Measurements from ENCODE around the gene NBAS. TPM values are rescaled to one million over a fixed set of nuclear protein-coding genes. Genes with fewer than 3 reads are reported as not detected.
A peak's percentile ranks its signal among the peaks of the same experiment; 100 is the strongest.

Gene NBAS
- total RNA-seq, 1 donor from 2014 or later = 94.8 TPM

- peak in 1 of 2 donors; percentile 35 for DNase-seq (ENCODE audit: low read depth in 2 of 2)
These were observed 390.9 kb downstream of the NBAS start for GRCh38 chr2:15170070-15170775.

DNA sequence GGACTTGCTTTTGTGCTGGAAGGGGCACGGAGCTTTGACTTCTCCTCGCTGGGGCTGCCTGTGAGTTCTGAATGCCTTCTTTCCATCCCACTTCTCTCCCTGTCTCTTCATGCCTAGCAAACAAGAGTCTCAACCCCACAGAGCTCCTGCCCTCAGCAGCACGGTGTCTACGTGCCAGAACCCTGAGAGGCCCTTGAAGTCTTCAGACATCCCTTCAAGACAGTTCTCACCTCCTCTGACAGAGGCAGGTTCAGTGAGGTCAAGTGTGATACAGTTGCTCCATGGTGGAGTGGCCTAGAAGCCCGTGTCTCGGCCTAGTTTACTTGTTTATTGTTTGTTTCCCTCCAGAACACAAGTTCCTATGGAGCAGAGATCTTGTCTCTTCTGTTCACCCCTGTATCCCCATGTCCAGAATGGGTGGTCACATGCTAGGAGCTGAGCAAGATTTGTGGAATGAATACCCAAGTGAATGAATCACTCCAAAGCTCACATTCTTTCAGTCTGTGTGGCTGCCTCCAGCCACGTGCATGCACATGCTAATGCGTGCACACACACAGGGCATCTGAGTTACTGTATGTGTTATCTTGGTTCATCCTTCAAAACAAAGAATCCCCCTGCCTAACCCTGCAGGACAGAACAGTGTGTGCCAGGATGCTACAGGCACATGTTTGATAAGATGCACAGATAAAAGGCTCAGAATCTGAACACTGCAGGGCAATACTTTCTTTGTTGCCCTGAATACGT, 391.6 kb downstream of the NBAS start:
- peak; percentile 23 to 88 for DNase-seq (ENCODE audit: low read depth in 2 of 2)

- no peak for DNase-seq (ENCODE audit: low read depth in 2 of 2)
These were observed 393.0 kb downstream of the NBAS start for GRCh38 chr2:15168116-15168515.

- no peak for DNase-seq (ENCODE audit: low read depth in 2 of 2)
These were observed 394.3 kb downstream of the NBAS start for GRCh38 chr2:15166878-15167277.

GRCh38 chr2:15163326-15163725, 397.8 kb downstream of the NBAS start:
- DNase-seq (ENCODE audit: low read depth in 2 of 2) = no peak

GRCh38 chr2:15162620-15163019, 398.5 kb downstream of the NBAS start:
- no peak for DNase-seq (ENCODE audit: low read depth in 2 of 2)

DNA sequence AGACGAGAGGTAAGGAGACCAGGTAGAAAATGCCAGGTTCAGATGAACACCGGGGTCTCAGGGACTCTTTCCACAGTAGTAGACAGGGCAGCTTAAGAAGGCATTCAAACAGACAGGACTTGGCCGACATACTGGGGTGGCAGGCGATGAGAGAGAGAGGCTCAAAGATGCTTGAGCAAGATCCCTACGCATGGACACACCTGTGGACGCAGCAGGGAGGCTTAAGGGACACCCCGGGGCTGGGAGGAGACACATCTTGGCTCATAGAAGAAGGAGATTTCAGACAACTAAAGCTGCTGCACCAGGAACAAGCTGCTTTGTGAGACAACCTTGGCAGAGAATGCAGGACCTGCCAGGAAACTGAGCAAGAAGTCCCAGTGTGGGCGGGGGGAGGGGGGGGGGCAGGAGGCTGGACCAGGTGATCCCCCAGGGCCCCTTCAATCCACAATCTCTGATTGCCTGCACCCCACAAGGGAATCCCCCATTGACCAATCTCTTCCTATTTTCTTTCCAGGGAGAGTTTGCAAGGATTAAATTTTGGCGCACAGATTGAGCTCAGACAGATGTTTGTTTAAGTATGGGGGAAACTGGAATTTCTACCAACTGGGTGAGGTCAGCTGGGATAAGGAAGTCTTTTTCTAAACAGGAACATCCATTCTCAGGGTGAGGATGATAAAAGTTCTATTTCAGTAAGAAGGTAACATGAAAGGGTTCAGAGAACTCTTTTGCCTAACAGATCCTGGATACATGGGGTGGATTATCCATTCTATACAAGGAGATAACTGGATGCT, 400.7 kb downstream of the NBAS start:
- DNase-seq (ENCODE audit: low read depth in 2 of 2) = peak in 1 of 2 donors; percentile 29

DNA sequence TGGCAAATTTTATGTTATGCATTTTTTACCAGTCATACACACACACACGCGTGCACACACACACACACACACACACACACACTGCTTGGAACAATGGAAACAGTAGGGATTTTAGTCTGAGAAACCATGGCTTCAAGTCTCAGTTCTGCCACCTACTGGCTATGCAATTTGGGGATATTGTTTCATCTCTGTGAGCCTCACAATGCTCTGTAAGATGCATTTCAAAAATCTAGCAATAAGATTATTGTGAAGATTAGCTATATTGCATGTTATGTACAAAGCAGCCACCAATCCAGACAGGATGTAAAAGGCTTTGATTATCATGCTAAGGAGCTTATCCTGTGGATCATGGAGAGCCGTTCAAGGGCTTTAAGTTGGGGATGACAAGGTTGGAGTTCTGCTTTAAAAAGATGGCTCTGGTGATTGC, 401.4 kb downstream of the NBAS start:
- DNase-seq (ENCODE audit: low read depth in 2 of 2) = peak; percentile 67 to 79

DNA sequence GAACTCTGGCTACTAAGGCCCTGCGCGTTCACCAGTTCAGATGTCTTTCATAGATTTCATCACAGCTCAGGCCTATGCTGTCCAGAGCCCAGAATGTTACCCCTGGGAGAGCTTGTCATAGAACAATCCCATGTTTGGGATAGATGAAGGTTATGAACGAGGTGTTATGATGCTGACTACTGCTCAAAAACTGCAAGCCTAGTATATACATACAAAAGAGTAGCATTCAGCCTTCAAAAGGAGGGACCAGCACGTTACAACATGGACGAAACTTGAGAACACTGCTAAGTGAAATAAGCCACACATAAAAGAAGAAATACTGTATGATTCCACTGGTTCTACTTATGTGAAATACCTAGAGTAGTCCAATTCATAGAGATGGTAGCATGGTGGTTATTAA, 401.9 kb downstream of the NBAS start:
- DNase-seq (ENCODE audit: low read depth in 2 of 2) = no peak

DNA sequence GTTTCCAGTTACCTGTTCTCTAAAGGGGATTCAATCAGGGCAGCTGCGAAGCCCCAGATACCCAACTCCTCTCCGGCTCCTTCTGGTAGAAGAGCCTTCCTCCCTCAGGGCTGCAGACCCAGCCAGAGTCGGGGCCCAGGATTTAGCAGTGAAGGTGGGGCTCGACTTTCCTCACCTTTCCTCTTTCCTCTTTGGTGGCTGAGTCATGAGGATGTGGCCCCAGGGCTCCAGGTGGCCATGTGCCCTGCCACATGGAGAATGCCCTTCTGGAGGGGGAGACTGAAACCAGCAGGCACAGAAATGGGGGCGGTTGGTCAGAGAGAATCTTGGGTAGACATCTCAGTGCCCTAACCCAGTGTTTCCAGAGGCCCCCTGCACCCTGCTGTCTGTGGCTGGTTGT, 402.6 kb downstream of the NBAS start:
- DNase-seq (ENCODE audit: low read depth in 2 of 2) = no peak

- DNase-seq (ENCODE audit: low read depth in 2 of 2) = no peak
These were observed 403.0 kb downstream of the NBAS start for GRCh38 chr2:15158100-15158499.

GRCh38 chr2:15155959-15156574, 405.1 kb downstream of the NBAS start:
- no peak for DNase-seq (ENCODE audit: low read depth in 2 of 2)

- no peak for DNase-seq (ENCODE audit: low read depth in 2 of 2)
These were observed 406.8 kb downstream of the NBAS start for GRCh38 chr2:15154297-15154696.

GRCh38 chr2:15152382-15152781, 408.8 kb downstream of the NBAS start:
- no peak for DNase-seq (ENCODE audit: low read depth in 2 of 2)

DNA sequence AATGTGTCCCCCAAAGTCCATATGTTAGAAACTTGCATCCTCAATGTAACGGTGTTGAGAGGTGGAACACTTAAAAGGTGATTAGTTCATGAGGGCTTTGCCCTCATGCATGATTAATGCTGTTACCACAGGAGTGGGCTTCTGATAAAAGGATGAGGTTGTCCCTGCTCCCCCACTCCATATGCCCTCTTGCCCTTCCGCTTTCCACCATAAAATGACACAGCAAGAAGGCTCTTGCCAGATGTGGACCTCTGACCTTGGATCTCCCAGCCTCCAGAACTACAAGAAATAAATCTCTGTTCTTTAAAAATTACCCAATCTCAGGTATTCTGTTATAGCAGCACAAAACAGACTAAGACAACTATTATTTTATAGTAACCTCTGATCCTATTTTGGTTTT, 412.1 kb downstream of the NBAS start:
- DNase-seq (ENCODE audit: low read depth in 2 of 2) = no peak

GRCh38 chr2:15147591-15147990, 413.5 kb downstream of the NBAS start:
- DNase-seq (ENCODE audit: low read depth in 2 of 2) = no peak

GRCh38 chr2:15146960-15147359, 414.2 kb downstream of the NBAS start:
- DNase-seq (ENCODE audit: low read depth in 2 of 2) = no peak

- DNase-seq (ENCODE audit: low read depth in 2 of 2) = no peak
These were observed 415.2 kb downstream of the NBAS start for GRCh38 chr2:15145919-15146318.

DNA sequence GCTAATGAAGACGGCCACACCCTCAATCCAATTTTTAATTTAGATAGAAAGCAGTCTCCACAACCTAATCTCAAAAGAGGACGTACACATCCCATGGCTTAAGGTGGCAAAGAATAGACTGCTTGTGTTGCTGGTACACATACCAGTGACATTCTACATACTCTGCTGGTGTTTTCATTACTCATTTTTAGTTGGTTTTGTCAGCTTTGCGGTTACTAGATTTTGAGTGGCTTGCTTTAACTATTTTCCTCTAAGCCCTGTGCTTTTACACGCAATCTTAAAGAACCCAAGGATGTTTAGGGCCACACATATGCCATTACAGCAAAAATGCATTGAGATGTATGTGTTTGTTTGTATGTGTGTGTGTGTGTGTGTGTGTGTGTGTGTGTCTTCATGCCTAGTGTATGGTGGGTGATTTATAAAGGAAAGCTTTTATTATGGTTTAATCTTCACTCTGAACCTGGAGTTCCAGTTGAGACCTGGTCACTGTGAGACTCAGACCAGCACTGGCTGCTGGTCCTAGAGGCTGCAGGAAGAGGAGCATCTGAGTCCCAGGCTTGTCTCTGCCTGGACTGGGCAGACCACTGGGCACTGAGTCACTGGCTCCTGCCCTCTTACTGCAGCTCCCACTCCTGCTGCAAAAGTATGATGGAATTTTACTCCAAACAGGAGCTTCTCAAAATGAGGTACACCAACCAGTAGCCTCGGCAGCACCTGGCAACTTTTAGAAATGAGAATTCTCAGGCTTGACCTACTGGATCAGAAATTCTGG, 415.9 kb downstream of the NBAS start:
- DNase-seq (ENCODE audit: low read depth in 2 of 2) = no peak

DNA sequence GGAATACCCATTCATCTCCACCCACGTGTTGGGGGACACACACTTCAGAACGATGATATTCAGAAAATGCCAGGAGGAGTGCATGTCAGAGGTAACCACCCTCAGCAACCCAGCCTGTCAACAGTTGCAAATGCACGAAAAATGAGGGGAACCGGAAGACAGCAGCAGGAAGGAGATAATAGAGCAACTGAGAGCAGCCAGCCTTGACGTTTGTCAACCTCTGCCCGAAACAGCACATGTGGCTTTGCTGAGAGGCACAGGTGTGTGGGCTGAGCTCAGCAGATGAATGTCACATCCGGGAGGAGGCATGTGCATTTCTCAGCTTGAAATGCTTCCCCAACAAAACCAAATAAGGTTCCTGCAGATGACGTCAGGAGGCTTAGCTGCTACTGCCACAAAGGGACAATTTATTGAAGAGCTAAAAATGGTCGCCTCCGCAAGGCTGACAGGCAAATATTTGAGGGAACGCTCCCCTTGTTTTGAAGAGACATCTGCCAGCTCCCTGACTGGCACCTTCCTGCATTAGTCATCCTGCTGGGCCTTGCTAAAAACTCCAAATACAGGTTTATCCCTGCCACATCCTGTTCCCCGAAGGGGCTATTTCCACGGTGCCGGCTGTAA, 419.0 kb downstream of the NBAS start:
- peak; percentile 14 to 23 for DNase-seq (ENCODE audit: low read depth in 2 of 2)

- no peak for DNase-seq (ENCODE audit: low read depth in 2 of 2)
These were observed 419.9 kb downstream of the NBAS start for GRCh38 chr2:15141211-15141610.

All from lung microvascular endothelial cell (primary cell).